ENCODE data around the gene IFT80. TPM values are rescaled to one million over a fixed set of nuclear protein-coding genes. Genes with fewer than 3 reads are reported as not detected.
A peak's percentile ranks its signal among the peaks of the same experiment; 100 is the strongest.

IFT80 gene
- total RNA-seq, 6 experiments from 2014 or later = 23.4 to 28.1 (median 24.6) TPM

DNA sequence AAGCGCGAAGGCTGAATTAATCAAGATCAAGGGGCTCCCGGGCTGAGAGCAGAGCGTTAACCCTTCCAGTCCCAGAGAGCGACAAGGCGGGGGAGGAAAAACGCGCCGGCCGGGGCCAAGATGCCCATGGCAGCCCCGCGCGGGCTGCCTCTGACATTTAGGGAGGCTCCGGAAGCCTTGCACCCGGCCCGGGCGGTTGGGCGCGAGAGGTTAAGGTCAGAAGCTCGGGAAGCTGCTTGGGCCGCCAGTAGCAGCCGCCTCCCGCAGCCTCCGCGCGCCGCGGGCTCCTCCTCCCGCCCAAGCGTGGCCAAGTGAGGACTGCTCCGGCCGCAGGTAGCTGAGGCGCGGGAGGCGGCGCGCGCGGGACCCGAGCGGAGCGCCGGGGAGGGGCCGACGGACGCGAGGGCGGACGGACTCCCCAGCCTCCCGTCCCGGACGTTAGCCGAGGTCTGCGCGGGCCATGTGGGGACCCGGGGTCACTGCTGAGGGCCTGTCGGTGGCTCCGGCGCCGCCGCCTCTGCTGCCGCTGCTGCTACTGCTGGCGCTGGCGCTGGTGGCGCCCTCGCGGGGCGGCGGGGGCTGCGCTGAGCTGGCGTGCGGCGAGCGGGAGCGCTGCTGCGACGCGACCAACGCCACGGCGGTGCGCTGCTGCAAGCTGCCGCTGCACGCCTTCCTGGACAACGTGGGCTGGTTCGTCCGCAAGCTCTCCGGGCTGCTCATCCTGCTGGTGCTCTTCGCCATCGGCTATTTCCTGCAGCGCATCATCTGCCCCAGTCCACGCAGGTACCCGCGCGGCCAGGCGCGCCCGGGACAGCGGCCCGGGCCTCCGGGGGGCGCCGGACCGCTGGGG lies 173.6 kb downstream of the IFT80 start, which contains the start of gene C3orf80:
Gene C3orf80, plus strand, starts transcription at position 247 of the 850 bp plus-strand sequence. Its CDS starts 214 bp downstream, at position 461.
- Mint-ChIP-seq H3K27me3 (ENCODE audit: insufficient read depth) (no peaks in the 10 kb centered on the region), H3K27ac (no peak within 1 kb of the TSS), H3K4me1 (ENCODE audit: low read depth) (peaks cover 6% of the 10 kb centered on the region), H3K9me3 (no peaks in the 10 kb centered on the region), H3K4me3 (peak within 1 kb of the TSS; percentile 80), H3K36me3 (ENCODE audit: low read depth) (no peaks in the 10 kb centered on the region)
- DNase-seq = peak; percentile 40
- TF ChIP-seq, protein P1, sequence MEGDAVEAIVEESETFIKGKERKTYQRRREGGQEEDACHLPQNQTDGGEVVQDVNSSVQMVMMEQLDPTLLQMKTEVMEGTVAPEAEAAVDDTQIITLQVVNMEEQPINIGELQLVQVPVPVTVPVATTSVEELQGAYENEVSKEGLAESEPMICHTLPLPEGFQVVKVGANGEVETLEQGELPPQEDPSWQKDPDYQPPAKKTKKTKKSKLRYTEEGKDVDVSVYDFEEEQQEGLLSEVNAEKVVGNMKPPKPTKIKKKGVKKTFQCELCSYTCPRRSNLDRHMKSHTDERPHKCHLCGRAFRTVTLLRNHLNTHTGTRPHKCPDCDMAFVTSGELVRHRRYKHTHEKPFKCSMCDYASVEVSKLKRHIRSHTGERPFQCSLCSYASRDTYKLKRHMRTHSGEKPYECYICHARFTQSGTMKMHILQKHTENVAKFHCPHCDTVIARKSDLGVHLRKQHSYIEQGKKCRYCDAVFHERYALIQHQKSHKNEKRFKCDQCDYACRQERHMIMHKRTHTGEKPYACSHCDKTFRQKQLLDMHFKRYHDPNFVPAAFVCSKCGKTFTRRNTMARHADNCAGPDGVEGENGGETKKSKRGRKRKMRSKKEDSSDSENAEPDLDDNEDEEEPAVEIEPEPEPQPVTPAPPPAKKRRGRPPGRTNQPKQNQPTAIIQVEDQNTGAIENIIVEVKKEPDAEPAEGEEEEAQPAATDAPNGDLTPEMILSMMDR (IDR thresholded peaks at IDR 0.05) = peak; percentile 60

- Mint-ChIP-seq H3K27ac (no peak overlapping the region), H3K36me3 (ENCODE audit: low read depth) (no peaks in the 10 kb centered on the region), H3K4me3 (peak overlapping the region; percentile 77), H3K27me3 (ENCODE audit: insufficient read depth) (no peaks in the 10 kb centered on the region), H3K9me3 (no peaks in the 10 kb centered on the region), H3K4me1 (ENCODE audit: low read depth) (peaks cover 6% of the 10 kb centered on the region)
- TF ChIP-seq, protein P1 (IDR thresholded peaks at IDR 0.05) = no peak
- DNase-seq = no peak
Observed at GRCh38 chr3:160224811-160225175, 174.2 kb downstream of the IFT80 start.

GRCh38 chr3:160224256-160224655 lies 174.8 kb downstream of the IFT80 start:
- no peaks in the 10 kb centered on the region for H3K36me3 Mint-ChIP-seq (ENCODE audit: low read depth)
- no peaks in the 10 kb centered on the region for H3K27me3 Mint-ChIP-seq (ENCODE audit: insufficient read depth)
- peaks cover 6% of the 10 kb centered on the region for H3K4me1 Mint-ChIP-seq (ENCODE audit: low read depth)
- H3K27ac Mint-ChIP-seq = no peak overlapping the region
- no peak for DNase-seq
- H3K9me3 Mint-ChIP-seq = no peaks in the 10 kb centered on the region
- no peak overlapping the region for H3K4me3 Mint-ChIP-seq
- TF ChIP-seq, protein P1 (IDR thresholded peaks at IDR 0.05) = no peak

- Mint-ChIP-seq H3K27me3 (ENCODE audit: insufficient read depth) (no peaks in the 10 kb centered on the region; the same call in 1 of the 2 replicates), H3K36me3 (ENCODE audit: low read depth) (no peaks in the 10 kb centered on the region), H3K4me3 (no peak overlapping the region), H3K9me3 (no peaks in the 10 kb centered on the region), H3K27ac (no peak overlapping the region), H3K4me1 (ENCODE audit: low read depth) (no peaks in the 10 kb centered on the region; the same call in none of the 2 replicates)
- DNase-seq = no peak
- TF ChIP-seq, protein P1 (IDR thresholded peaks at IDR 0.05) = no peak
Observed at GRCh38 chr3:160221019-160221418, 178.0 kb downstream of the IFT80 start.

- TF ChIP-seq, protein P1 (IDR thresholded peaks at IDR 0.05) = no peak
- Mint-ChIP-seq H3K27ac (no peak overlapping the region), H3K36me3 (ENCODE audit: low read depth) (no peaks in the 10 kb centered on the region), H3K4me1 (ENCODE audit: low read depth) (no peaks in the 10 kb centered on the region; the same call in none of the 2 replicates), H3K27me3 (ENCODE audit: insufficient read depth) (no peaks in the 10 kb centered on the region; the same call in 1 of the 2 replicates), H3K9me3 (no peaks in the 10 kb centered on the region), H3K4me3 (no peak overlapping the region)
- no peak for DNase-seq
Observed at GRCh38 chr3:160220038-160220437, 179.0 kb downstream of the IFT80 start.

Measured in HFFc6 (cell line).